Ectodermal cell (in vitro differentiated cells): ENCODE data around the gene SLIT3.
"Not testable (repeated sequence)": the region's sequence is repeated elsewhere in the genome, so short reads cannot be mapped to it uniquely, and the experiment has no call there.

Experiments used
- H3K27ac ChIP-seq: 2 replicates; pipeline ENCODE4 v1.7.0; 2013; ENCODE audit warnings: mild to moderate bottlenecking, low read depth, low read length; ENCODE audit not compliant: insufficient read depth, poor library complexity, severe bottlenecking
- H3K27me3 ChIP-seq: 2 replicates; pipeline ENCODE4 v1.7.0; 2013; ENCODE audit warnings: mild to moderate bottlenecking, low read length; ENCODE audit not compliant: insufficient read depth, control insufficient read depth, poor library complexity, severe bottlenecking
- H3K36me3 ChIP-seq: one replicate; pipeline ENCODE4 v1.7.0; 2013; ENCODE audit warnings: low read length; ENCODE audit not compliant: control insufficient read depth, insufficient read depth
- H3K4me1 ChIP-seq: one replicate; pipeline ENCODE4 v1.7.0; 2013; ENCODE audit warnings: low read length; ENCODE audit not compliant: control insufficient read depth, insufficient read depth
- H3K4me3 ChIP-seq: 2 replicates; pipeline ENCODE4 v1.7.0; 2013; ENCODE audit warnings: low read depth, low read length, control low read depth; ENCODE audit not compliant: insufficient read depth
- H3K9me3 ChIP-seq: 2 replicates; pipeline ENCODE4 v1.7.0; 2013; ENCODE audit warnings: mild to moderate bottlenecking, low read length, moderate library complexity; ENCODE audit not compliant: control insufficient read depth
- WGBS, 2 experiments: methylation state at CpG; one replicate each; pipeline ENCODE4 v1.1.7; 2013; ENCODE audit warnings: missing lambda C conversion rate in 2 of 2; 5-methylcytosine and 5-hydroxymethylcytosine counted together

Gene SLIT3

DNA sequence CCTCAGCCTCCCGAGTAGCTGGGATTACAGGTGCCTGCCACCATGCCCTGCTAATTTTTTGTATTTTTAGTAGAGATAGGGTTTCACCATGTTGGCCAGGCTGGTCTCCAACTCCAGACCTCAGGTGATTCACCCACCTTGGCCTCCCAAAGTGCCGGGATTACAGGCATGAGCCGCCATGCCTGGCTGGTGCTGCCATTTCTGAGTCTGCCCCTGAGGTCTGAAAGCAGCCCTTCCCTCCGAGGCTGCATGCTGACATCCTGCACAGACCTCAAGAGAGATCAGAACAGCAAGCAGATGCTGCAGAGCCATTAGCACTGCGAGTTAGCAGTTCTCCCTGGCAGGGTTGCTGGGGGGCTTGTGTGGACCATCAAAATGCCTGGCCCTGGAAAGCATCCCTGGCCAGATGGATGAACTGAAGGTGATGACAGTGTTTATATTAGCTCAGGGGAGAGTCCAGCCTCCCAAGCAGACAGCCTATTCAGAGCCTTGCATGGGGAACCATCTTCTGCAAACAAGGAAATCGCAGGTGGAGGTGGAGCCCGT, 545.3 kb downstream of the SLIT3 start:
- 91 to 93% methylated on average over 7 of the region's 7 CpGs for WGBS, 2 experiments
- Histone ChIP-seq H3K27me3 (no peaks in the 10 kb centered on the region), H3K4me1 (no peaks in the 10 kb centered on the region), H3K27ac (no peak overlapping the region), H3K9me3 (no peaks in the 10 kb centered on the region), H3K4me3 (no peak overlapping the region), H3K36me3 (no peaks in the 10 kb centered on the region)

DNA sequence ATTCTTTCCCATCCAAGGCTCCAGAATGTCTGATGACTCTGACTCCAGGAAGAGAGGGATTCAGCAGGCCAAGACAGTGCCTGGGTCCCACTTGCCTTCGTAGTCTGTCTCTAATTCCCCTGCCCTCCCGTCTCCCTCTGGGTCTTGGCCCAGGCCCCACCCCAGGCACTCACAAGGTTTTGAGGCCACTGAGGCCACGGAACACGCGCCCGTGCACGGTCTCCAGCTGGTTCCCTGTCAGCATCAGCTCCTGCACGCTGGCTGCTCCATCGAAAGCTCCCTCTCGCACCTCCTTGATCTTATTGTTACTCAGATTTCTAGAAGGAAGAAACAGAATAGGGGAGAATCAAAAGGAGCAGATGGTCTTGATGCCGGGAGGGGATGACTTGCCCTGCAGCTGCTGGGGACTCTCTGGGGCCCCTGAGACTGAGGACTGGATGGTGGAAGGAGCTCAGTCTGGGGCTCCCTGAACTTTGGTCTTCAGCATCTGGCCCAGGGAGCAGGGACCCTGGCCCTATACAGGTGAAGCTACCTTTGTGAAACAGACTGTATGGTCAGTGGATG, 547.2 kb downstream of the SLIT3 start:
- H3K27ac ChIP-seq: no peak overlapping the region
- H3K4me3 ChIP-seq: no peak overlapping the region
- 83 to 84% methylated on average over 11 of the region's 11 CpGs for WGBS, 2 experiments
- H3K36me3 ChIP-seq: no peaks in the 10 kb centered on the region
- H3K4me1 ChIP-seq: no peaks in the 10 kb centered on the region
- no peaks in the 10 kb centered on the region for H3K27me3 ChIP-seq
- H3K9me3 ChIP-seq: no peaks in the 10 kb centered on the region

DNA sequence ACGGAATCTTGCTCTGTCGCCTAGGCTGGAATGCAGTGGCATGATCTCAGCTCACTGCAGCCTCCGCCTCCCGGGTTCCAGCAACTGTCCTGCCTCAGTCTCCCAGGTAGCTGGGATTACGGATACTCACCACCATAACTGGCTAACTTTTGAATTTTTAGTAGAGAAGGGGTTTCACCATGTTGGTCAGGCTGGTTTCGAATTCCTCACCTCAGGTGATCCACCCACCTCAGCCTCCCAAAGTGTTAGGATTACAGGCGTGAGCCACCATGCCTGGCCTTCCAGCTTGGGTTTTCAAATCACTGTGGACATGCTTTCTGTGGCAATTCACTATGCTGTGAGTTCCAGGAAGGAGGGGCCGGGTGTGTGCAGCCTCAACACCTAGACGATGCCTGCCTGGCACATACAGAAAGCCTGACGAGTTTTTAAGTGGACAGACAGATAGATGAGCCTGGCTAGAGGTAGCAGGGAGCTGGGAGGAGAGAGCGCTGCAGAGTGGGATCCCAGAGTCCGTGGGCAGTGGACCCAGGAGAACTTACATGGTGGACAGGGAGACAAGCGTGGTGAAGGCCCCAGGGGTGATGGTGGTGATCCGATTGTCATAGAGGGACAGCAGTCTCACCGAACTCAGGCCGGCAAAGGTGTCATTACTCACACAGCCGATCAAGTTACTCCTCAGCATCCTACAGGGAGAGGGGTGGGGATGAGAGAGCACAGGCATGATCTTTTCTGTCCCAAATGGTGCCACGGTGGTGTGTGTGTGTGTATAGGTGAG, 548.3 kb downstream of the SLIT3 start:
- no peaks in the 10 kb centered on the region for H3K9me3 ChIP-seq
- no peaks in the 10 kb centered on the region for H3K36me3 ChIP-seq
- no peaks in the 10 kb centered on the region for H3K27me3 ChIP-seq
- H3K4me3 ChIP-seq: no peak overlapping the region
- no peak overlapping the region for H3K27ac ChIP-seq
- WGBS, 2 experiments: 86% methylated on average over 18 of the region's 18 CpGs
- H3K4me1 ChIP-seq: no peaks in the 10 kb centered on the region

DNA sequence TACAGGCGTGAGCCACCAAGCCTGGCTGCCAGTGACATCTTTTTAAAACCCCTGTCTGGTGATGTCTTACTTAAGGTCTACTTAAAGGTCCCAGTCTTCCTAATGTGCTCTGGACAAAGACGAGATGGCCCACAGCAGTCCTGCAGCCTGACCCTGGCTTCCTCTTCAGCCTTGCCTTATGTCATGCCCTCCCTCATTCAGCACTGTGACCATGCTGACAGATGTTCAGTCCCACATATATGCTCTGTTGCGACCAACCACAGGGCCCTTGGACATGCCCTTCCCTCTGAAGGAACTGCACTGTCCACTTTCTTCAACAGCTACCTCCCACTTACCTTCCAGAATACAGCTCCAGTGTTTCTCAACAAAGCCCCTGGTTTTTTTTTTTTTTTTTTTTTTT, 548.9 kb downstream of the SLIT3 start:
- Histone ChIP-seq H3K4me1 (no peaks in the 10 kb centered on the region), H3K27me3 (no peaks in the 10 kb centered on the region), H3K36me3 (no peaks in the 10 kb centered on the region), H3K27ac (no peak overlapping the region), H3K9me3 (no peaks in the 10 kb centered on the region), H3K4me3 (no peak overlapping the region)
- 90 to 92% methylated on average over 3 of the region's 3 CpGs for WGBS, 2 experiments

DNA sequence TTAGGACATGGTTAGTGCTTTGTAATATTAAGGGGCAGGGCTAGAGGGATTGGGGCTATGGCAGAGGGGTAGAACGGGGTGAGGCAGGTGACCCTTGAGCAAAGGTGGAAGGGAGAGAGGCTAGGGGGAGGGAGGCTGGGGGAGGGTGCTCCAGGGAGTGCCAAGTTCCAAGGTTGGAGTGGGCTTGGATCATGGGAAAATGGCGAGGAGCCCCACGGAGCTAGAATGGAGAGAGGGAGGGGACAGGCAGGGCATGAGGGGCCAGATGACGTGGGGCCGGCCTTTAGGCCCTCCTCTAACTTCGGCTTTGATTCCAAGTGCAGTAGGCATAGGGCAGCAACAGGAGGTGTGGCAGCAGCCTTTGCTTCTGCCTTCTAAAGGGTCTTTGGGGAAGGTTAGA, 550.0 kb downstream of the SLIT3 start:
- WGBS, 2 experiments: 82 to 83% methylated on average over 6 of the region's 6 CpGs
- Histone ChIP-seq H3K4me3 (no peak overlapping the region), H3K27me3 (no peaks in the 10 kb centered on the region), H3K4me1 (no peaks in the 10 kb centered on the region), H3K36me3 (no peaks in the 10 kb centered on the region), H3K27ac (no peak overlapping the region), H3K9me3 (no peaks in the 10 kb centered on the region)

DNA sequence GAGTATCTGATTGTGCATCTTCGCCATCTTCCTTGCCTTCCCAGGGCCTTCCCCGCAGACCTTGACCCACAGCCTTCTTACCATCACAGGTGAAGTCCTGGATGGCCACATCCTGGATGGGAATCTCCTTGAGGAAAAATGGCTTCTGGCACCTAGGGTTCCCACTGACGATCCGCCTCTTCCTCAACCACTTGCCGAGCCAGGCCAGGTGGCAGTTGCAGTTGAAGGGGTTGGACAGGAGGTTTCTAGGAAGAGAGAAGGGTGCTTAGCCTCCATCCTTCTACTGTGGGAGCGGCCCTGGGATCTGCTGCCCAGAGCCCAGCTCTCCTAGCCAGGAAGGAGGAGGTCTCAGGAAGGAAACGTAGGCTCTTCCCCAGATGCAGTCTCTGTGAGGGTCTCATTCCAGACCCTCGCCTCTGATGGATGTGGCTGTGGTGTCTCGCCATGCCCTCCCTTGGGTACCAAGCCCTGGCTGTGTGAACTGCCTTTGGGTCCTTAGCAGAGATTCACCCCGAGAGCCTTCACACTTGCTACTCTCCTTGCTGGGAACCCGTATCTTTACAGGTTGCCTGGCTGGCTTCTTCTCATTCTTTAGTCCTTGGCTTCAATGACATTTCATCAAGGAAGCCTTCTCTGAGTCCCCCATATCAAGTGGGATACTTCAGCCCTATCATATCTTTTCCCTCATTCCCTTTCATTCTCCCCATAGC, 551.4 kb downstream of the SLIT3 start:
- no peaks in the 10 kb centered on the region for H3K4me1 ChIP-seq

DNA sequence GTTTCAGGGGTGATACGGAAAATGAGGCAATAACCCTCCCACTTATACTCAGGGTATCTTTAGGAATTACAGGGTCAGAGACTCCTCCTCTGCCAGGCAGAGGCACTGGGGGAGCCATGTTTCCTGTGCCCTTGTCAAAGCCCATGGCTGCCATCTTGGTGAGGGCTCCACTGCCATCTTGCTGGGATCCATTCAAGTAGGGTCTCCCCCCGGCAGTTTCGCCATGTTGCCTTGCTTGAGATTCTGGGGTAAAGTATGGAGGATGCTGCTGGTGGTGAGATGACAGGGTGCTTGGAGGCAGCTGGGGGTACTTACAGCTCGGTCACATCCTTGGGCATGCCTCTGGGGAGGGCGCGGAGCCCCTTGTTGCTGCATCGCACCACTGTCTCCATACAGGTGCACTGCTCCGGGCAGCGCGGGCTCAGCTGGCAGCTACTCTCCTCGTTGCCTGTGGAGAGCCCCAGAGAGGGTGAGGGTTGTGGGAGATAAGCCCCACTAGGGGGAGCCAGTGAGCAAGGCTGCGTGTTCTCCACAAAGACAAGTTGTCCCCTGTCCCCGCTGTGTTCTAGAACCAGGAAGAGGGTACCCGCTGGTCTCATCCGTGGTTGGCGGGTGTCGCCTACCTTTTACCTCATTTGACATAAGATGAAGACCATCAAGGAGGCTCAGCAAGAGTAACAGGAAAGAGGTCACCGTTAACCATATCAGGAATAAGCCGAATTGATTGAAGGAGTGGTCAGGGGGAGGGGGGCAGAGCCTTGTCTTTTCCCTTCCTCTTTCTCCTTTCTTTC, 552.8 kb downstream of the SLIT3 start:
- Histone ChIP-seq H3K27ac (no peak overlapping the region), H3K36me3 (no peaks in the 10 kb centered on the region), H3K4me1 (no peaks in the 10 kb centered on the region), H3K4me3 (no peak overlapping the region), H3K9me3 (no peaks in the 10 kb centered on the region), H3K27me3 (no peaks in the 10 kb centered on the region)
- WGBS, 2 experiments: 44 to 48% methylated on average over 19 of the region's 19 CpGs

More for the DNA sequence above, 551.4 kb downstream of the SLIT3 start:
- Histone ChIP-seq H3K4me3 (no peak overlapping the region), H3K27me3 (no peaks in the 10 kb centered on the region), H3K9me3 (no peaks in the 10 kb centered on the region), H3K27ac (no peak overlapping the region), H3K36me3 (no peaks in the 10 kb centered on the region)
- 94 to 95% methylated on average over 11 of the region's 11 CpGs for WGBS, 2 experiments

DNA sequence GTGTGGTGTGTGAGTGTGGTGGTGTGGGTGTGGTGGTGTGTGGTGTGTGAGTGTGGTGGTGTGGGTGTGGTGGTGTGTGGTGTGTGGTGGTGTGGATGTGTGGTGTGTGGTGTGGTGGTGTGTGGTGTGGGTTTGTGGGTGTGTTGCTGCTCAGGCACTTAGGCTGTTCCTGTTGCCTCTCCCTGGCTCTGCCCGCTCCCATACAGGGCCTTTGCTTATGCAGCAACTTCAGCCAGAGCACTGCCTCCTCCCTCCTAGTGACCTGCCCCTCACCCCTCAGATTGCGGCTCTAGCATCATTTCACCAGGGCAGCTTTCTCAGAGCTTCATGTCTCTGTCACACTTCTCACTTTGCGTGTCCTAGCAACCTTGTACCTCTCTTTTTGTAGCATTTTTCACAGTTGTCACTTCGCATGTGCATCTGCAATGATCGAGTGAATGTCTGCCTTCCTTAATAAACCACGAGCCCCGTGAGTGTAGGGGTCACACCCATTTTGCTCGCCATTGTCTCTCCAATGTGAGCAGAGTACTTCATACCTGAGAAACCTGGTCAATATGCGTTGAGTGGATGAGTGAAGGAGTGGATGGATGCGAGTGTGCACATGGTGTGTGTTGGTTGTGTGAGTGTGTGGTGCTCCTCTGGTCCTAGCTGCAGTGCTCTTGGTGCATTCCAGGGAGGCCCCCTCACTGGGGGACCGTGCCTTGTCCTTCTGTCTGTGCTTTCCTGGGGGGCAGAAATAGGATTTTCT, 553.9 kb downstream of the SLIT3 start:
- Histone ChIP-seq H3K4me3 (no peak overlapping the region), H3K9me3 (no peaks in the 10 kb centered on the region), H3K36me3 (no peaks in the 10 kb centered on the region), H3K27me3 (no peaks in the 10 kb centered on the region), H3K4me1 (no peaks in the 10 kb centered on the region), H3K27ac (no peak overlapping the region)
- WGBS, 2 experiments: 91 to 94% methylated on average over 11 of the region's 11 CpGs

DNA sequence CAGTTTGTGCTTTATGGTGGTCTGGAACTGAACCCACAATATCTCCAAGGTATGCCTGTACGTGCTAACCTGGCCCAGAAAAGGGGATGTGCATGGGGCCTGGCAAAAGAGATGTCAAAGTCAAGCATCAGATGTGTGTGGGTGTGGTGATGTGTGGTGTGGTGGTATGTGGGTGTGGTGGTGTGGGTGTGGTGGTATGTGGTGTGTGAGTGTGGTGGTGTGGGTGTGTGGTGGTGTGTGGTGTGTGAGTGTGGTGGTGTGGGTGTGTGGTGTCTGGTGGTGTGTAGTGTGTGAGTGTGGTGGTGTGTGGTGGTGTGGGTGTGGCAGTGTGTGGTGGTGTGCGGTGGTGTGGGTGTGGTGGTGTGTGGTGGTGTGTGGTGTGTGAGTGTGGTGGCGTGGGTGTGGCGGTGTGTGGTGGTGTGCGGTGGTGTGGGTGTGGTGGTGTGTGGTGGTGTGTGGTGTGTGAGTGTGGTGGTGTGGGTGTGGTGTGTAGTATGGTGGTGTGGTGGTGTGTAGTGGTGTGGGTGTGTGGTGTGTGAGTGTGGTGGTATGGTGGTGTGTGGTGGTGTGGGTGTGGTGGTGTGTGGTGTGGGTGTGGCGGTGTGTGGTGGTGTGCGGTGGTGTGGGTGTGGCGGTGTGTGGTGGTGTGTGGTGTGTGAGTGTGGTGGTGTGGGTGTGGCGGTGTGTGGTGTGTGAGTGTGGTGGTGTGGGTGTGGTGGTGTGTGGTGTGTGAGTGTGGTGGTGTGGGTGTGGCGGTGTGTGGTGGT, 554.6 kb downstream of the SLIT3 start:
- not testable (repeated sequence) for H3K36me3 ChIP-seq, H3K4me3 ChIP-seq
- WGBS, 2 experiments: 75 to 85% methylated on average over 6 of the region's 10 CpGs

More for the DNA sequence above, 554.6 kb downstream of the SLIT3 start:
- not testable (repeated sequence) for H3K4me1 ChIP-seq, H3K9me3 ChIP-seq, H3K27ac ChIP-seq, H3K27me3 ChIP-seq
